ENCODE measurements around the gene CCDC9B.
A peak's percentile ranks its signal among the peaks of the same experiment; 100 is the strongest.

CCDC9B gene

GRCh38 chr15:40293905-40294895, 46.5 kb downstream of the CCDC9B start:
- DNase-seq: peak in 28 of 58 donors; percentile 12 to 71 (median 38)

- DNase-seq: no peak
These were observed 47.7 kb downstream of the CCDC9B start for GRCh38 chr15:40293006-40293405.

- no peak for DNase-seq
These were observed 48.5 kb downstream of the CCDC9B start for GRCh38 chr15:40292246-40292645.

- DNase-seq: peak in 8 of 58 donors; percentile 14 to 59 (median 34)
These were observed 49.7 kb downstream of the CCDC9B start for GRCh38 chr15:40290918-40291574.

- peak in 4 of 58 donors; percentile 16 to 41 (median 24) for DNase-seq
These were observed 50.2 kb downstream of the CCDC9B start for GRCh38 chr15:40290545-40290917.

DNA sequence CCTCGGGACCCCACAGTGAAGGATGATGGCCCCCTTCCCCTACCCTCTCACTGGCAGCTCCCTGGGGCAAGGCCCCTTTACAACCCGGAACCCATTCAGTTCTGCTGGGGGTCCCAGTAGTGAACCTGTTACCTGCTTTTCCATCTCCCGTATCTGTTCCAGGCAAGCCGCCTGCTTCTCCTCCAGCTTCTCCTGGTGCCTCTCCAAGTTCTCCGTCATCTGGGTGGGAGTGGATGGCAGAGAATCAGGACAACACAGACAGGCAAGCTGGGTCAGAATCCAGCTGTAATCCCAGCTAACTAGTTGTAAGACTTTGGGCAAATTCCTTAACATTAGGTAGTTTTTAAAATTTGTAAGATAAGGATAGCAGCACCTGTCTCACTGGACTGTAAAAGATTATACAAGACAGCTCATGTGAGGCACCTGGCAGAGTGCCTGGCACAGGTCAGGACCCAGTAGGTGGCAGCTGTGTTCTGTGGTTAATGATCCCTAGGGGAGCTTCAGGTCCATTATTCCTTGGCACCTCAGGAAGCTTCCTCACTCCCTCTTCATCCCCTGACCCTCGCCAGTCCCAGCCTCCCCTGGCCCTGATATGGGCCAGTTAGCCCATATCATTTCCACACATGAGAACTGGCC, 51.5 kb downstream of the CCDC9B start:
- peak in 13 of 58 donors; percentile 13 to 66 (median 25) for DNase-seq

DNA sequence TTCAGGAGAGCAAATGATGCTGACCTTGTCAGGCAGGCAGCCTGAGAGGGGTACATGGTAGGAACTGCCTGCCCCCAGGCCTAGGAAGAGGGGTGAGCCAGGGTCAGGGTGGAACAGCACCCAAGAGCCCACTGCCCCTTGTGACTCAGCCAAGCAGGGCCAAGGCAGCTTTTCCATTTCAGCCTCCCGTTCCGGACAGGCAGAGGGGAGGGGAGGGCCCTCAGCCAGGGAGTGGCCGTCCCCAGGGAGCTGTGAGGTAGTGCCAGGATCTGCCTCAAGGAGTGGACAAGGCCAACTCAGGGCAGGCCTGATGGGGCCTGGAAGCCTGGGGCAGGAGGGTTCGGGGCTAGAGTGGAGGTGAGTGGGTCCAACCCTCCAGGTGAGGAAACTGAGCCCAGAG, 52.8 kb downstream of the CCDC9B start:
- no peak for DNase-seq

GRCh38 chr15:40287505-40287904, 53.2 kb downstream of the CCDC9B start:
- DNase-seq: no peak

DNA sequence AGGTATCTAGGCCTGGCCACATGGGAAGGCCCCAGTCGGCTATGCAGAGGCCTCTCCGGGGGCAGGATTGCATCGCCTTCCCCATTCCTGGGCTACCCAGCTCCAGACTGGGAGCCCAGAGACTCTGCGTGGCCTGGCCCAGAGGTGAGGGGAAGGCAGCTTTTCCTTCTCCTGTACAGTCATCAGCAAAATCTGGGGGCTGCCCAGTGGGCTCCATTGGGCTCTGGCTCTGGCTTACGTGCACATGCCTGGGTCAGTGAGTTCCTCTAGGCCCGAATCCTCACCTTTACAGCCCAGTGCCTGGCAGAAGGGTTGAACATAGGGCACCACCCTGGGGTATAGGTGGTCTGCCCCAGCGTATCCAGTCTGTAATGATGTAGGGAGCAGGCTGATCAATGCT, 53.9 kb downstream of the CCDC9B start:
- DNase-seq: no peak

- DNase-seq: peak in 15 of 58 donors; percentile 17 to 61 (median 30)
These were observed 54.6 kb downstream of the CCDC9B start for GRCh38 chr15:40286061-40286532.

GRCh38 chr15:40285554-40286011, 55.2 kb downstream of the CCDC9B start:
- peak in 1 of 58 donors; percentile 32 for DNase-seq

DNA sequence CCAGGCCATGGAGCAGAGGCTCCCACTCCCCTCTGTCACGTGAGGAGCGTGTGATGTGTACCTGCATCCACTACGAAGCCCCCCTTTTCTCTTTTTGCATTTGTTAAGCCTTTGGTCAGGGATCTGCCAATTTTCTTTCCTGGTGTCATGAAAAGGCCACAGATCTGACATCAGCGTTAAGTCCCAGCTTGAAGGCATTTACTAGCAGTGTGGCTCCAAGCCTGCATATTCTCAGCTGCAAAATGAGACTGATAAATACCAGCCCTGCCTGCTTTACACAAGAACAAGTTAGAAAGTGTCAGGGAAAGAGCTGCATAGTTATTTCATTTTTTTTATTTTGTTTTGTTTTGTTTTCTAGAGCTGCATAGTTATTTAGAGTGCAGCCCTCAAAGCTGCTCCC, 55.6 kb downstream of the CCDC9B start:
- DNase-seq: no peak

DNA sequence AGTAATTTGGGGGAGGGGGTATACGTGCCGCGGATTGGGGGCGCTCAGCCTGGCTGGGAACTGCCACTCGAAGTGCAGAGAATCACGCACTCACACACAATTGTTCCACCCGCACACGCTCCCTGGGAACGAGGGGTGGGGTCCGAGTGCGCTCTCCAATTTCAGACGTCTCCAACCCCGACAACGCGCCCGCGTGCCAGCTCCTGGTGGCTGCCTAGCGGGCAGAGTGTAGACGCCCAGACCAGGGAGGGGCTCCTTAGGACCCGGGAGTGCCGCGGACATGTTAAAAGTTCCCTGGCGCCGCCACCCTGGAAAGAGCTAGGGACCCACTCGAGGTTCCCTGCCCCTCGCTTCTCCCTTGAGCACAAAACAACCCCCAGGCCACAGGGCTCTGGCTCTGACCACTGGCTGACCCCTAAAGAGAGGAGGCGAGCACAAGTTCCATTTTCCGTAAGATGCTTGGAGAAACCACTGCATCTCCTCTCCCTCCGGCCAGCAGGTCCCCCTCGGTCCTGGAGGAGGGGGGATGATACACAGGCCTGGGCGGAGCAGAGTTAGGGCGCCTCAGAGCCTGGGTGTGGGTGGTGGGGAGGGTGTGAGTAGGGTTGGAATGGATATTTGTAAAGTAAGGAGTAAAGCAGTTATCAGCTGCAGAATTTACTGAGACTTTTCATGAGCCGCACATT, 57.0 kb downstream of the CCDC9B start:
- DNase-seq: no peak

DNA sequence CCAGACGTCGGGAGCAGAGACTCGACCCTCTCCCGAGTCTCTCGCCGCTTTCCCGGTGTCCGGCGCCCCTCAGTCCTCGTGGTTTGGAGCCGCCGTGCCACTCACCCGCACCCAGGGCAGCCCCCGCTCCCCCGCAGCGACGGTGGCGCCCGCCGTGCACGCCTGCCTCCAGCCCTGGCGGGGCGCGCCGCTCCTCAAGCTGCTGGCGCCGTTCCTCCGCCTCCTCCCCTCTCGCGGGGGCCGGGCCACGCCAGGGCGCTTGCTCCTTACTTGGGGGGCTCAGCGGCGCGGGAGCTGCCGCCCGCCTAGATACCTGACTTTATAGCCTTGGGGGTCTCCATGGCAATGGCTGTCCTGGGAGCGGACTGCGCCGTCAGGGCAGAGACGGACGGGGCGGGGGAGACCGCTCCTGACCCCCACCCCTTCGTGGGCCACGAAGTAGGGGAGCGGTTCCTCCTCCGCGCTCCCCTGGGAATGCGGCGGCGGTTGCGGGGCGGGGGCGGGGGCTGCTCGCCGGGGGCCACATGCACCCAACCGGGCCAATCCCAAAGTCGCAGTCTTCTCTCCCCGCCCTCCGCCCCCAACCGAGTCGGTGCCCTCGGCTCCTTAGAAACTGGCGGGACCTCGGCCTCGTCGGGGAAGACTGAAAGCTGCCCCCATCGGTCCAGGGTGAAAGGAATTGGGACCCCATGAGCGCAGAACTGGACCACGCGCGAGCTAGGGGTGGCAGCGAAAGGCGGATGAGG, 57.7 kb downstream of the CCDC9B start, which contains the start of gene ANKRD63:
TSS of gene ANKRD63 (minus strand) at position 196 of the 746 bp plus-strand sequence. CDS start 478 bp downstream, outside the sequence.
- peak in 3 of 58 donors; percentile 31 to 60 (median 44) for DNase-seq

GRCh38 chr15:40282147-40282868, 58.4 kb downstream of the CCDC9B start:
- peak in 1 of 58 donors; percentile 60 for DNase-seq

- DNase-seq: no peak
These were observed 59.0 kb downstream of the CCDC9B start for GRCh38 chr15:40281801-40282146.

Data from anterior cingulate cortex (tissue), 58 donors.